Body of pancreas (tissue), 4 donors: ENCODE data around the gene TRPM5. TPM values are rescaled to one million over a fixed set of nuclear protein-coding genes. Genes with fewer than 3 reads are reported as not detected.

Experiments used
- ATAC-seq: fragments of 150-250 bp; one replicate; pipeline ENCODE4 v1.9.1; 2016
- DNase-seq, 4 donors: peaks; one replicate each; pipeline ENCODE4 v3.0.0-alpha.2; 2019
- H3K27ac ChIP-seq, 4 donors: fragments of 200-600 bp; sonication (generic); 1 replicate in 3 of 4; 2 replicates in 1 of 4; pipeline versions ENCODE4 v1.5.1 to v1.6.1; 2016 to 2019; ENCODE audit warnings: mild to moderate bottlenecking in 1 of 4, mixed read lengths in 1 of 4, moderate library complexity in 1 of 4
- H3K27me3 ChIP-seq, 2 donors: fragments of 200-600 bp; sonication (generic); one replicate each; pipeline ENCODE4 v1.6.0; 2016; ENCODE audit warnings: mild to moderate bottlenecking in 1 of 2
- H3K36me3 ChIP-seq, 2 donors: fragments of 200-600 bp; sonication (generic); replicated peaks in 1 of 2; 2 replicates each; pipeline ENCODE4 v1.5.1; 2016; ENCODE audit warnings: low read depth in 2 of 2; ENCODE audit not compliant: insufficient read depth in 1 of 2
- H3K4me1 ChIP-seq: fragments of 200-600 bp; sonication (generic); one replicate; pipeline ENCODE4 v1.6.0; 2016
- H3K4me3 ChIP-seq, 2 donors: fragments of 200-600 bp; sonication (generic); 1 replicate in 1 of 2; 2 replicates in 1 of 2; pipeline ENCODE4 v1.5.1; 2016 to 2019
- H3K9me3 ChIP-seq, 3 donors: fragments of 200-600 bp; sonication (generic); 1 replicate in 2 of 3; 2 replicates in 1 of 3; pipeline ENCODE4 v1.5.1; 2016
- CTCF ChIP-seq, 7 experiments: fragments of 450-650 bp in 4 of 7; fragments of 200-600 bp in 3 of 7; sonication (generic) in 3 of 7; IDR thresholded peaks; one replicate each; pipeline ENCODE4 v1.5.1; 2016 to 2019; ENCODE audit warnings: antibody characterized with exemption in 7 of 7
- POLR2A ChIP-seq, 3 donors: fragments of 450-650 bp; IDR thresholded peaks; one replicate each; pipeline ENCODE4 v1.6.1; 2016; ENCODE audit warnings: antibody characterized with exemption in 3 of 3, mild to moderate bottlenecking in 2 of 3
- WGBS, 2 donors: methylation state at CpG; one replicate each; pipeline ENCODE4 v1.1.5; 2017; 5-methylcytosine and 5-hydroxymethylcytosine counted together
- intact Hi-C: fragments of 100-400 bp; cut with DNase I; formaldehyde crosslinking; loops from one replicate; pipeline ENCODE4 v1.15.1; 2023
- total RNA-seq, 2 donors: library from RNA; depleted of rRNA; stranded (reverse); fragments of >200 nt; gene quantifications; one replicate each; pipeline ENCODE4 v1.1.0, GENCODE V29; 2016

Gene TRPM5
- total RNA-seq, 2 donors from 2014 or later = under 0.01 to 2.6 TPM

- H3K27ac ChIP-seq = no peak overlapping the region
- no peaks in the 10 kb centered on the region for H3K27me3 ChIP-seq
- H3K4me3 ChIP-seq = no peak overlapping the region
- H3K36me3 ChIP-seq = no peaks in the 10 kb centered on the region
- H3K9me3 ChIP-seq = no peaks in the 10 kb centered on the region
- 89 to 93% methylated on average over 7 to 19 of the region's 19 CpGs for WGBS, 2 donors
- intact Hi-C loops = no loop called here
- peaks cover 46% of the 10 kb centered on the region for H3K4me1 ChIP-seq
- no peak for TF ChIP-seq POLR2A (IDR thresholded peaks at IDR 0.05)
- TF ChIP-seq CTCF (IDR thresholded peaks at IDR 0.05) = no peak
- DNase-seq (no peak), ATAC-seq (no peak)
These were observed 6.2 kb upstream of the TRPM5 start for GRCh38 chr11:2450321-2451041.

GRCh38 chr11:2449548-2450320 lies 5.4 kb upstream of the TRPM5 start:
- Histone ChIP-seq H3K4me1 (peaks cover 48% of the 10 kb centered on the region), H3K4me3 (no peak overlapping the region), H3K27ac (no peak overlapping the region), H3K27me3 (no peaks in the 10 kb centered on the region), H3K36me3 (no peaks in the 10 kb centered on the region), H3K9me3 (no peaks in the 10 kb centered on the region)
- no peak for ATAC-seq
- DNase-seq = no peak
- TF ChIP-seq POLR2A (IDR thresholded peaks at IDR 0.05) (no peak), CTCF (IDR thresholded peaks at IDR 0.05) (no peak)
- 85 to 88% methylated on average over 15 to 26 of the region's 26 CpGs for WGBS, 2 donors
- intact Hi-C loops = no loop called here

GRCh38 chr11:2448661-2449547 lies 4.6 kb upstream of the TRPM5 start:
- TF ChIP-seq CTCF (IDR thresholded peaks at IDR 0.05) = no peak
- TF ChIP-seq POLR2A (IDR thresholded peaks at IDR 0.05) = no peak
- no peak overlapping the region for H3K27ac ChIP-seq
- H3K4me1 ChIP-seq = peaks cover 52% of the 10 kb centered on the region
- 95 to 97% methylated on average over 7 to 20 of the region's 21 CpGs for WGBS, 2 donors
- H3K9me3 ChIP-seq = no peaks in the 10 kb centered on the region
- DNase-seq (no peak), ATAC-seq (no peak)
- no peaks in the 10 kb centered on the region for H3K36me3 ChIP-seq
- no peak overlapping the region for H3K4me3 ChIP-seq
- intact Hi-C loops = no loop called here
- no peaks in the 10 kb centered on the region for H3K27me3 ChIP-seq

- Histone ChIP-seq H3K27me3 (no peaks in the 10 kb centered on the region), H3K9me3 (no peaks in the 10 kb centered on the region), H3K4me1 (peaks cover 57% of the 10 kb centered on the region), H3K36me3 (no peaks in the 10 kb centered on the region), H3K27ac (peak overlapping the region in 2 of 4 donors; percentile 81 to 85), H3K4me3 (no peak overlapping the region)
- peak in 1 of 4 donors; percentile 10 for DNase-seq
- WGBS, 2 donors = 72 to 77% methylated on average over 7 to 8 of the region's 10 CpGs
- intact Hi-C loops = no loop called here
- TF ChIP-seq POLR2A (IDR thresholded peaks at IDR 0.05) (no peak), CTCF (IDR thresholded peaks at IDR 0.05) (no peak)
- no peak for ATAC-seq
These were observed 3.8 kb upstream of the TRPM5 start for GRCh38 chr11:2447951-2448650.
